Motor neuron (in vitro differentiated cells): ENCODE data around the gene SULT1C2. TPM values are rescaled to one million over a fixed set of nuclear protein-coding genes. Genes with fewer than 3 reads are reported as not detected.

Experiments
- ATAC-seq, 8 experiments: fragments of 200-7000 bp; cut with Tn5 transposase; replicated peaks in 6 of 8; 2 replicates each; pipeline ENCODE4 v1.8.0; 2021; ENCODE audit warnings: mild to moderate bottlenecking in 8 of 8, moderate library complexity in 8 of 8
- H3K27ac ChIP-seq, 2 donors: fragments of 250-450 bp; sonication (Bioruptor Pico); 2 replicates each; pipeline ENCODE4 v1.9.0; 2021; ENCODE audit warnings: antibody characterized with exemption in 2 of 2, mild to moderate bottlenecking in 2 of 2, moderate library complexity in 1 of 2
- H3K4me1 ChIP-seq, 2 donors: fragments of 250-450 bp; sonication (Bioruptor Pico); replicated peaks in 1 of 2; 2 replicates each; pipeline ENCODE4 v1.6.1; 2021; ENCODE audit warnings: antibody characterized with exemption in 2 of 2, mild to moderate bottlenecking in 2 of 2, moderate library complexity in 1 of 2
- H3K4me3 ChIP-seq, 5 donors: fragments of 250-450 bp; sonication (Bioruptor Pico); 2 replicates each; pipeline ENCODE4 v1.9.0; 2021; ENCODE audit warnings: antibody characterized with exemption in 5 of 5, mild to moderate bottlenecking in 5 of 5, moderate library complexity in 4 of 5
- WGBS, 10 experiments: fragments of 450-650 bp; shearing (Covaris generic); methylation state at CpG; one replicate each; pipeline ENCODE4 v1.0.0; 2022; 5-methylcytosine and 5-hydroxymethylcytosine counted together
- in situ Hi-C, 9 experiments: fragments of 400-800 bp; cut with MboI; loops; one replicate each; pipeline ENCODE4 v1.15.0; 2021; ENCODE audit warnings: low sequenced_read_pairs in 9 of 9, low pct_unique_long_range_greater_than_20kb in 2 of 9; ENCODE audit not compliant: unreplicated experiment in 9 of 9
- total RNA-seq, 8 experiments: library from RNA; unstranded; fragments of 300-600 nt; gene quantifications; 2 replicates each; pipeline versions ENCODE4 v1.2.3 to v1.2.4, GENCODE V29; 2022

Gene SULT1C2
- total RNA-seq, 8 experiments from 2014 or later: 0.21 to 6.6 (median 1.4) TPM

- WGBS, 10 experiments: 40 to 100% (median 80%) methylated on average over 1 to 2 of the region's 2 CpGs; no CpG with 5 or more reads in 2 of the 10 experiments
- ATAC-seq: no peak
- Histone ChIP-seq H3K4me1 (no peaks in the 10 kb centered on the region), H3K27ac (no peak overlapping the region), H3K4me3 (no peak overlapping the region)
- in situ Hi-C loops: no loop called here
These were observed 17.2 kb downstream of the SULT1C2 start for GRCh38 chr2:108305901-108306300.

GRCh38 chr2:108309903-108310302 lies 21.2 kb downstream of the SULT1C2 start:
- in situ Hi-C loops: no loop called here
- no peak for ATAC-seq

GRCh38 chr2:108314586-108315296 lies 26.0 kb downstream of the SULT1C2 start:
- Histone ChIP-seq H3K4me3 (no peak overlapping the region), H3K27ac (no peak overlapping the region), H3K4me1 (peaks cover 7 to 13% of the 10 kb centered on the region in 2 donors)
- 0 to 100% (median 59%) methylated on average over 1 to 2 of the region's 3 CpGs; no CpG with 5 or more reads in 2 of the 10 experiments for WGBS, 10 experiments
- no peak for ATAC-seq
- in situ Hi-C loops: no loop called here

More at GRCh38 chr2:108309903-108310302, 21.2 kb downstream of the SULT1C2 start:
- no peaks in the 10 kb centered on the region for H3K4me1 ChIP-seq
- H3K27ac ChIP-seq: no peak overlapping the region
- no peak overlapping the region for H3K4me3 ChIP-seq

- peak in 5 of 8 experiments; percentile 62 to 95 (median 71) for ATAC-seq
- H3K4me1 ChIP-seq: peaks cover 7 to 13% of the 10 kb centered on the region in 2 donors
- no peak overlapping the region for H3K27ac ChIP-seq
- no peak overlapping the region for H3K4me3 ChIP-seq
- in situ Hi-C loops: no loop called here
These were observed 26.8 kb downstream of the SULT1C2 start for GRCh38 chr2:108315444-108315934.

GRCh38 chr2:108316033-108316432 lies 27.3 kb downstream of the SULT1C2 start:
- no peak overlapping the region for H3K27ac ChIP-seq
- peaks cover 7 to 13% of the 10 kb centered on the region in 2 donors for H3K4me1 ChIP-seq
- in situ Hi-C loops: no loop called here
- peak in 4 of 8 experiments; percentile 8 to 18 (median 16) for ATAC-seq
- no peak overlapping the region for H3K4me3 ChIP-seq
- WGBS, 10 experiments: 0 to 52% (median 35%) methylated on average over 1 to 6 of the region's 6 CpGs; no CpG with 5 or more reads in 3 of the 10 experiments

GRCh38 chr2:108316461-108317258 lies 28.0 kb downstream of the SULT1C2 start:
- WGBS, 10 experiments: 48 to 71% (median 54%) methylated on average over 2 to 9 of the region's 13 CpGs; no CpG with 5 or more reads in 5 of the 10 experiments
- Histone ChIP-seq H3K4me3 (no peak overlapping the region), H3K27ac (no peak overlapping the region), H3K4me1 (peaks cover 7 to 13% of the 10 kb centered on the region in 2 donors)
- peak in 6 of 8 experiments; percentile 61 to 89 (median 80) for ATAC-seq
- in situ Hi-C loops: no loop called here

- WGBS, 10 experiments: 67 to 100% (median 77%) methylated on average over 1 to 4 of the region's 6 CpGs; no CpG with 5 or more reads in 3 of the 10 experiments
- no peak overlapping the region for H3K4me3 ChIP-seq
- in situ Hi-C loops: no loop called here
- peaks cover 7 to 10% of the 10 kb centered on the region in 2 donors for H3K4me1 ChIP-seq
- H3K27ac ChIP-seq: no peak overlapping the region
- no peak for ATAC-seq
These were observed 31.7 kb downstream of the SULT1C2 start for GRCh38 chr2:108320326-108320922.

- no peaks in the 10 kb centered on the region for H3K4me1 ChIP-seq
These were observed 34.9 kb downstream of the SULT1C2 start for GRCh38 chr2:108323619-108324018.

GRCh38 chr2:108324531-108325255 lies 36.0 kb downstream of the SULT1C2 start:
- no peak overlapping the region for H3K4me3 ChIP-seq
- H3K27ac ChIP-seq: no peak overlapping the region
- no peaks in the 10 kb centered on the region for H3K4me1 ChIP-seq
- ATAC-seq: peak in 2 of 8 experiments; percentile 14 to 67
- 75 to 100% (median 100%) methylated on average over 1 to 2 of the region's 2 CpGs; no CpG with 5 or more reads in 7 of the 10 experiments for WGBS, 10 experiments
- in situ Hi-C loops: loop anchor here in 1 of 9 experiments (25.0 kb wide), 1 partner anchor 112 kb away; no protein-coding TSS in a partner anchor

More at GRCh38 chr2:108323619-108324018, 34.9 kb downstream of the SULT1C2 start:
- H3K4me3 ChIP-seq: no peak overlapping the region
- WGBS, 10 experiments: 50 to 100% (median 92%) methylated on average over 1 to 5 of the region's 5 CpGs; no CpG with 5 or more reads in 1 of the 10 experiments
- in situ Hi-C loops: no loop called here
- H3K27ac ChIP-seq: no peak overlapping the region
- no peak for ATAC-seq

GRCh38 chr2:108325756-108326155 lies 37.1 kb downstream of the SULT1C2 start:
- 80 to 100% (median 87%) methylated on average over 1 to 2 of the region's 2 CpGs; no CpG with 5 or more reads in 6 of the 10 experiments for WGBS, 10 experiments
- Histone ChIP-seq H3K4me1 (no peaks in the 10 kb centered on the region), H3K4me3 (no peak overlapping the region), H3K27ac (no peak overlapping the region)
- ATAC-seq: no peak
- in situ Hi-C loops: loop anchor here in 1 of 9 experiments (25.0 kb wide), 1 partner anchor 113 kb away; no protein-coding TSS in a partner anchor

- ATAC-seq: no peak
- Histone ChIP-seq H3K4me3 (no peak overlapping the region), H3K4me1 (no peaks in the 10 kb centered on the region), H3K27ac (no peak overlapping the region)
- 20 to 100% (median 94%) methylated on average over 1 to 2 of the region's 2 CpGs; no CpG with 5 or more reads in 3 of the 10 experiments for WGBS, 10 experiments
- in situ Hi-C loops: loop anchor here in 1 of 9 experiments (25.0 kb wide), 1 partner anchor 117 kb away; no protein-coding TSS in a partner anchor
These were observed 41.1 kb downstream of the SULT1C2 start for GRCh38 chr2:108329771-108330170.

- Histone ChIP-seq H3K27ac (no peak overlapping the region), H3K4me3 (no peak overlapping the region), H3K4me1 (no peaks in the 10 kb centered on the region)
- no peak for ATAC-seq
- 13 to 100% (median 67%) methylated on average over 1 to 3 of the region's 3 CpGs for WGBS, 10 experiments
- in situ Hi-C loops: loop anchor here in 1 of 9 experiments (25.0 kb wide), 1 partner anchor 119 kb away; no protein-coding TSS in a partner anchor
These were observed 42.3 kb downstream of the SULT1C2 start for GRCh38 chr2:108330979-108331378.
